Measurements from ENCODE around the gene DNAH6. TPM values are rescaled to one million over a fixed set of nuclear protein-coding genes. Genes with fewer than 3 reads are reported as not detected.

DNAH6 gene
- total and polyA plus RNA-seq, 2 experiments from 2014 or later = 0.11 TPM; not detected in 1

DNA sequence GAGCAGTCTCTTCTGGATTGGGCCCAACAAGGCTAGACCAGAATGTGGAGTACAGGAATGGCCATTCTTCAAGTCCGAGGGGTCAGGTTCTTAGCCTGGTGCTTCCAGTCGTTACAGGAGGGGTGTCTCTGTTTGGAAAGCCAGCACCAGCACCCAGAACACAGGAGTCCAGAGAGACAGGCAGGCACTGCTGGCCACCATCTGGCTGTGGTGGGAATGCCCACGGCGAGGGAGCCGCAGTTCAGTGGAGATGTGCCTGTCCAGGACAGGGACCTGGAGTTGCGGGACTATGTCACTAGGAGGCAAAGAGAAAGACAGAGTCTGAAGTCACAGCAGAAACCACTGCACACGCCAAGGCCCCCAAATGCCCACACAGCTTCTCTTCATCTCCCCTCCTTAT lies 305.5 kb downstream of the DNAH6 start:
- Histone ChIP-seq H4K20me1 (ENCODE audit: insufficient read depth) (no peaks in the 10 kb centered on the region), H3K36me3 (ENCODE audit: low read depth) (no peaks in the 10 kb centered on the region), H3K4me1 (ENCODE audit: insufficient read depth) (no peaks in the 10 kb centered on the region), H3K9me3 (ENCODE audit: low read depth) (no peaks in the 10 kb centered on the region), H2AFZ (no peak overlapping the region), H3K9ac (no peak overlapping the region), H3K9me2 (ENCODE audit: insufficient read depth) (no peaks in the 10 kb centered on the region), H3K4me2 (ENCODE audit: unreplicated experiment) (no peak overlapping the region), H3K79me2 (ENCODE audit: insufficient read depth) (no peaks in the 10 kb centered on the region), H3F3A (ENCODE audit: insufficient read depth) (no peaks in the 10 kb centered on the region), H3K27ac (no peak overlapping the region), H3K27me3 (replicated peaks; ENCODE audit: insufficient read depth) (no peaks in the 10 kb centered on the region), H3K4me3 (no peak overlapping the region)
- no peak for DNase-seq
- 90 to 92% methylated on average over 5 to 7 of the region's 7 CpGs for WGBS, 2 experiments (ENCODE audit: low coverage in 1 of 2, low lambda C conversion rate in 2 of 2, missing lambda C conversion rate in 2 of 2)
- in situ Hi-C loops (cut with MboI) = no loop called here
- TF ChIP-seq EZH2phosphoT487 (IDR thresholded peaks at IDR 0.05; ENCODE audit: insufficient read depth, low read depth) (no peak), EZH2 (IDR thresholded peaks at IDR 0.05; ENCODE audit: insufficient read depth, poor library complexity, severe bottlenecking) (no peak)

DNA sequence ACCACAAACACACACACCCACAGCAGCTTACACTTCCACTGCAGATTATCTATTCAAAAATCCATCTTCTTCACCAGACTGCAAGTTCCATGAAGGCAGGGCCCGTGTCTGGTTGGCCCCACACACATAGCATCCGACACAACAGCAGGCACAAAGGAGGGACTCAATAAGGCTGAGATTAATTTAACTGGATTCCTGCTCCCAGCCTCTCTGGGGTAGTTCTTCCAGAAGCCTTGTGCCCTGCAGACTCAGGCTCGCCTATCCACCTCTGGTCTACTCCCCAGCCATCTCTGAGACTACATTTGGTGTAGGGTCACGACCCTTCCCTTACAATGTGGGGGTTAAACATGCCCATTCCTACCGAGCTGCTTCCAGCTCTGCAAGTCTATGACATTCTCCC lies 306.9 kb downstream of the DNAH6 start:
- Histone ChIP-seq H3K4me3 (no peak overlapping the region), H2AFZ (no peak overlapping the region), H3F3A (ENCODE audit: insufficient read depth) (no peaks in the 10 kb centered on the region), H3K79me2 (ENCODE audit: insufficient read depth) (no peaks in the 10 kb centered on the region), H3K36me3 (ENCODE audit: low read depth) (no peaks in the 10 kb centered on the region), H4K20me1 (ENCODE audit: insufficient read depth) (no peaks in the 10 kb centered on the region), H3K9me2 (ENCODE audit: insufficient read depth) (no peaks in the 10 kb centered on the region), H3K9me3 (ENCODE audit: low read depth) (no peaks in the 10 kb centered on the region), H3K27ac (no peak overlapping the region), H3K4me2 (ENCODE audit: unreplicated experiment) (no peak overlapping the region), H3K27me3 (replicated peaks; ENCODE audit: insufficient read depth) (no peaks in the 10 kb centered on the region), H3K4me1 (ENCODE audit: insufficient read depth) (no peaks in the 10 kb centered on the region), H3K9ac (no peak overlapping the region)
- 52 to 64% methylated on average over 5 of the region's 5 CpGs for WGBS, 2 experiments (ENCODE audit: low coverage in 1 of 2, low lambda C conversion rate in 2 of 2, missing lambda C conversion rate in 2 of 2)
- in situ Hi-C loops (cut with MboI) = no loop called here
- DNase-seq = no peak
- no peak for TF ChIP-seq EZH2phosphoT487 (IDR thresholded peaks at IDR 0.05; ENCODE audit: insufficient read depth, low read depth)
- TF ChIP-seq EZH2 (IDR thresholded peaks at IDR 0.05; ENCODE audit: insufficient read depth, poor library complexity, severe bottlenecking) = no peak

DNA sequence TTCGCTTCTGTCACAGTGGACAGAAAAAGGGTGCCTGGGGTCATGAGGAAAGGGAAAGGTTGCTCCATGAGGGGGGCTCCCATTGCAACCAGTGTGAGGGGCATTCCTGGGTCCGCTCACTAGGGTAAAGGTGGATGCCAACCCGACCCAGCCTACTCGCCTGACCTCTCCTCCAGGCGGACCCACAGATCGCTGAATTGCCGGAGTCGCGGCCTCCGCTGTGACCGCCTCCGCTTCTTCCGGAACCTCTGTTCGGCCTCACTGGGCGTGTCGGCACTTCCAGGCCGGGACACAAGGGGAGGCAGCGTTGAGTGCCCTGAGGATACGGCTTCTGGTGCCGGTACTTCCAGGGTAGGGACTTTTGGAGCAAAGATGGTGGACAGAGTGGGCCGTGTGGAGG lies 307.5 kb downstream of the DNAH6 start:
- Histone ChIP-seq H3K27me3 (replicated peaks; ENCODE audit: insufficient read depth) (no peaks in the 10 kb centered on the region), H3K4me1 (ENCODE audit: insufficient read depth) (no peaks in the 10 kb centered on the region), H3K9me3 (ENCODE audit: low read depth) (no peaks in the 10 kb centered on the region), H3K79me2 (ENCODE audit: insufficient read depth) (no peaks in the 10 kb centered on the region), H4K20me1 (ENCODE audit: insufficient read depth) (no peaks in the 10 kb centered on the region), H3K9ac (no peak overlapping the region), H3K36me3 (ENCODE audit: low read depth) (no peaks in the 10 kb centered on the region), H2AFZ (no peak overlapping the region), H3K4me3 (no peak overlapping the region), H3K4me2 (ENCODE audit: unreplicated experiment) (no peak overlapping the region), H3F3A (ENCODE audit: insufficient read depth) (no peaks in the 10 kb centered on the region), H3K9me2 (ENCODE audit: insufficient read depth) (no peaks in the 10 kb centered on the region), H3K27ac (no peak overlapping the region)
- in situ Hi-C loops (cut with MboI) = no loop called here
- 89 to 94% methylated on average over 20 to 21 of the region's 21 CpGs for WGBS, 2 experiments (ENCODE audit: low coverage in 1 of 2, low lambda C conversion rate in 2 of 2, missing lambda C conversion rate in 2 of 2)
- no peak for DNase-seq
- no peak for TF ChIP-seq EZH2 (IDR thresholded peaks at IDR 0.05; ENCODE audit: insufficient read depth, poor library complexity, severe bottlenecking)
- no peak for TF ChIP-seq EZH2phosphoT487 (IDR thresholded peaks at IDR 0.05; ENCODE audit: insufficient read depth, low read depth)

DNA sequence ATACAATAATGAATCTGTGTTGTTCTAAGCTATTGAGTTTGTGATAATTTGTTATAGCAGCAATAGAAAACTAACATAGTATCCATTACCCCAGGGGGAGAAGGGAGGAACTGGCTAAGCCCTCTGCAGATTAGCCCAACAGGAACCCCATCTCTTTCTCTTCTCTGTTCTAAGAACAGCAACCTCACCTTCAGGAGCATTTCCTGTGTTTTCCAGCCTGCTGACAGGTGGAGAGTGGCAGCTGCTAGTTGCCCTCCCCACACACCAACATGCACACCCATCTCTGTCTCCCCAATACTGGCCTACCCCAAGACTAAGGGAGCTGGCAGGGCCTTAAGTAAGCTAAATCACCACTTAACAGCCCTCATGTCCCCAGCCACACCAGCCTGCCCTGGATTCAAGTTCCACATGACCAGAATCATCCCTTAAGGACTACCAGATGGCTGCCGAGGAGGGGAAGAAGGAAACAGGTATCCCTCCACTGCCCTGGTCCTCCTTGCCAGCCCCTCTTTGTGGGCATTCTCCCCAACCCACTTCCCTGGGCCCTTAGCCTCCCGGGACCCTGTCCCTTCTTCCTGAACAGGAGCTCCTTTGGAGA lies 311.8 kb downstream of the DNAH6 start:
- H3K36me3 ChIP-seq (ENCODE audit: low read depth) = no peaks in the 10 kb centered on the region
- in situ Hi-C loops (cut with MboI) = no loop called here
- H3K9me3 ChIP-seq (ENCODE audit: low read depth) = no peaks in the 10 kb centered on the region
- no peak for DNase-seq
- H3K9me2 ChIP-seq (ENCODE audit: insufficient read depth) = no peaks in the 10 kb centered on the region
- H3K27me3 ChIP-seq (replicated peaks; ENCODE audit: insufficient read depth) = no peaks in the 10 kb centered on the region
- H4K20me1 ChIP-seq (ENCODE audit: insufficient read depth) = no peaks in the 10 kb centered on the region
- no peaks in the 10 kb centered on the region for H3F3A ChIP-seq (ENCODE audit: insufficient read depth)
- no peak overlapping the region for H2AFZ ChIP-seq
- no peak for TF ChIP-seq EZH2 (IDR thresholded peaks at IDR 0.05; ENCODE audit: insufficient read depth, poor library complexity, severe bottlenecking)
- TF ChIP-seq EZH2phosphoT487 (IDR thresholded peaks at IDR 0.05; ENCODE audit: insufficient read depth, low read depth) = no peak
- H3K9ac ChIP-seq = no peak overlapping the region
- no peak overlapping the region for H3K4me3 ChIP-seq
- H3K4me2 ChIP-seq (ENCODE audit: unreplicated experiment) = no peak overlapping the region
- H3K4me1 ChIP-seq (ENCODE audit: insufficient read depth) = no peaks in the 10 kb centered on the region
- WGBS, 2 experiments (ENCODE audit: low coverage in 1 of 2, low lambda C conversion rate in 2 of 2, missing lambda C conversion rate in 2 of 2) = 48 to 86% methylated on average over 2 of the region's 2 CpGs
- H3K27ac ChIP-seq = no peak overlapping the region
- no peaks in the 10 kb centered on the region for H3K79me2 ChIP-seq (ENCODE audit: insufficient read depth)

DNA sequence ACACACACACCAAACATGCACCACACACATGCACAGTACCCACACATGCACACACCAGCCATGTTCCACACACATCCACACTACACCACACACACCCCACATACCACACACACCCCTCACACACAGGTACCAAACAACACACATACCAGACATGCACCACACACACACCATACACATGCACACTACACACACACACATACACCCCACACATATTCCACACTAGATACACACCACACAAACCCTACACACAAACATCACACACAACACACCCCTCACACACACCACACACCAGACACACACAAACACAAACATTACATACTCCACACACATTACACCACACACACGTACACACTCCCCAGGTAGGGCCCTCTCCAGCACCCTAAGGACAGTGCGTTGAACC lies 313.4 kb downstream of the DNAH6 start:
- H3K36me3 ChIP-seq (ENCODE audit: low read depth) = no peaks in the 10 kb centered on the region
- TF ChIP-seq EZH2phosphoT487 (IDR thresholded peaks at IDR 0.05; ENCODE audit: insufficient read depth, low read depth) (no peak), EZH2 (IDR thresholded peaks at IDR 0.05; ENCODE audit: insufficient read depth, poor library complexity, severe bottlenecking) (no peak)
- no peak overlapping the region for H3K27ac ChIP-seq
- no peak overlapping the region for H3K4me2 ChIP-seq (ENCODE audit: unreplicated experiment)
- WGBS, 2 experiments (ENCODE audit: low coverage in 1 of 2, low lambda C conversion rate in 2 of 2, missing lambda C conversion rate in 2 of 2) = 95 to 96% methylated on average over 2 of the region's 2 CpGs
- H3K4me3 ChIP-seq = no peak overlapping the region
- no peak overlapping the region for H2AFZ ChIP-seq
- H4K20me1 ChIP-seq (ENCODE audit: insufficient read depth) = no peaks in the 10 kb centered on the region
- H3K79me2 ChIP-seq (ENCODE audit: insufficient read depth) = no peaks in the 10 kb centered on the region
- no peaks in the 10 kb centered on the region for H3K4me1 ChIP-seq (ENCODE audit: insufficient read depth)
- no peaks in the 10 kb centered on the region for H3F3A ChIP-seq (ENCODE audit: insufficient read depth)
- H3K27me3 ChIP-seq (replicated peaks; ENCODE audit: insufficient read depth) = no peaks in the 10 kb centered on the region
- H3K9me3 ChIP-seq (ENCODE audit: low read depth) = no peaks in the 10 kb centered on the region
- H3K9ac ChIP-seq = no peak overlapping the region
- no peaks in the 10 kb centered on the region for H3K9me2 ChIP-seq (ENCODE audit: insufficient read depth)
- no peak for DNase-seq
- in situ Hi-C loops (cut with MboI) = no loop called here

All from GM23248 (cell line).